MM.1S (cell line): Measurements from ENCODE around the gene SPAG7.

ENCODE experiments used
- DNase-seq: peaks from one replicate; pipeline ENCODE4 v3.0.0-alpha.2; 2015
- H2AFZ ChIP-seq: fragments of 300-600 bp; sonication (generic); 2 replicates; pipeline ENCODE4 v1.6.0; 2016; ENCODE audit warnings: antibody characterized with exemption, low read length
- H3F3A ChIP-seq: fragments of 300-600 bp; sonication (generic); 2 replicates; pipeline ENCODE4 v1.6.1; 2016; ENCODE audit warnings: mild to moderate bottlenecking, antibody characterized with exemption, low read length, moderate library complexity, mixed read lengths; ENCODE audit not compliant: insufficient read depth
- H3K27ac ChIP-seq: fragments of 300-600 bp; sonication (generic); 2 replicates; pipeline ENCODE4 v1.5.1; 2016; ENCODE audit warnings: mild to moderate bottlenecking, low read length
- H3K27me3 ChIP-seq: fragments of 300-600 bp; sonication (generic); replicated peaks from 2 replicates; pipeline ENCODE4 v1.6.0; 2016; ENCODE audit warnings: low read length; ENCODE audit not compliant: insufficient read depth
- H3K36me3 ChIP-seq: fragments of 300-600 bp; sonication (generic); replicated peaks from 2 replicates; pipeline ENCODE4 v1.6.1; 2016; ENCODE audit warnings: mild to moderate bottlenecking, low read length, mixed read lengths; ENCODE audit not compliant: insufficient read depth
- H3K4me1 ChIP-seq: fragments of 300-600 bp; sonication (generic); 2 replicates; pipeline ENCODE4 v1.6.1; 2016; ENCODE audit warnings: low read length, mixed read lengths
- H3K4me2 ChIP-seq: fragments of 300-600 bp; sonication (generic); 2 replicates; pipeline ENCODE4 v1.6.0; 2016; ENCODE audit warnings: low read depth, low read length
- H3K4me3 ChIP-seq: fragments of 300-600 bp; sonication (generic); 2 replicates; pipeline ENCODE4 v1.5.1; 2016; ENCODE audit warnings: low read length, mixed read lengths
- H3K79me2 ChIP-seq: fragments of 300-600 bp; sonication (generic); 2 replicates; pipeline ENCODE4 v1.6.1; 2016; ENCODE audit warnings: mixed run types, low read length, mixed read lengths
- H3K9ac ChIP-seq: fragments of 300-600 bp; sonication (generic); 2 replicates; pipeline ENCODE4 v1.6.1; 2016; ENCODE audit warnings: low read length, mixed read lengths
- H3K9me2 ChIP-seq: fragments of 300-600 bp; sonication (generic); replicated peaks from 2 replicates; pipeline ENCODE4 v1.6.1; 2016; ENCODE audit warnings: mild to moderate bottlenecking, low read length, mixed read lengths; ENCODE audit not compliant: insufficient read depth
- H3K9me3 ChIP-seq: fragments of 300-600 bp; sonication (generic); replicated peaks from 2 replicates; pipeline ENCODE4 v1.6.1; 2016; ENCODE audit warnings: mild to moderate bottlenecking, low read length, mixed read lengths; ENCODE audit not compliant: insufficient read depth
- H4K20me1 ChIP-seq: fragments of 300-600 bp; sonication (generic); 2 replicates; pipeline ENCODE4 v1.6.1; 2016; ENCODE audit warnings: mild to moderate bottlenecking, low read length, moderate library complexity, mixed read lengths; ENCODE audit not compliant: insufficient read depth
- EZH2 ChIP-seq: fragments of 300-600 bp; sonication (generic); optimal IDR thresholded peaks from 2 replicates; pipeline ENCODE3; 2017; ENCODE audit warnings: low read depth, mild to moderate bottlenecking, antibody characterized with exemption, low read length, mixed read lengths
- EZH2phosphoT487 ChIP-seq: fragments of 300-600 bp; sonication (generic); IDR thresholded peaks from 2 replicates; pipeline ENCODE4 v1.6.1; 2018; ENCODE audit warnings: antibody characterized with exemption, low read length
- TF ChIP-seq, protein P1 (sequence below): fragments of 300-600 bp; sonication (generic); IDR thresholded peaks from 2 replicates; pipeline ENCODE4 v1.5.1; 2016; ENCODE audit warnings: antibody characterized with exemption, low read length, mixed read lengths

SPAG7 gene

DNA sequence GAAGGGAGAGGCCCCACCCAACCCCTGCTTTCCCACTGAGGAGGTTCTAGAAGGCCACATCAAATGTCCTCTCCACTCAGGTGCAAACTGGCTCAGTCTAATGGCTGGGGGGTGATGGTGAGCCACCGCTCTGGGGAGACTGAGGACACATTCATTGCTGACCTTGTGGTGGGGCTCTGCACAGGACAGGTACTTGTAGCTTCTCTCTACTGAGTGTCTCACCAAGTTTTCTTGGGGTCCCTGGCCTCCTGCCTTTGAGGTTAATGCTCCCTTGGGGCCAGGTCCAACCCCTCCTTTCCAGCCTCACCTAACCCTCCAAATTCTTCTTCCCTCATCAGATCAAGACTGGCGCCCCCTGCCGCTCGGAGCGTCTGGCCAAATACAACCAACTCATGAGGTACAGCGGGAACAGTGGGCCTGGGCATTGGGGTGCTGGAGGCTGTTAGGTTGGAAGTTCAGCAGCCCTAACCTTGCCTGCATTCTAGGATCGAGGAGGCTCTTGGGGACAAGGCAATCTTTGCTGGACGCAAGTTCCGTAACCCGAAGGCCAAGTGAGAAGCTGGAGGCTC lies 11.0 kb downstream of the SPAG7 start:
- H3K4me2 ChIP-seq = no peak overlapping the region
- no peaks in the 10 kb centered on the region for H3F3A ChIP-seq
- H3K9ac ChIP-seq = no peak overlapping the region
- H3K4me1 ChIP-seq = 0 out of 2 replicates have a peak, but pooled peaks cover 2% of the 10 kb centered on the region
- H3K4me3 ChIP-seq = no peak overlapping the region
- no peak overlapping the region for H3K27ac ChIP-seq
- TF ChIP-seq EZH2phosphoT487 (no peak), EZH2 (no peak)
- TF ChIP-seq, protein P1, sequence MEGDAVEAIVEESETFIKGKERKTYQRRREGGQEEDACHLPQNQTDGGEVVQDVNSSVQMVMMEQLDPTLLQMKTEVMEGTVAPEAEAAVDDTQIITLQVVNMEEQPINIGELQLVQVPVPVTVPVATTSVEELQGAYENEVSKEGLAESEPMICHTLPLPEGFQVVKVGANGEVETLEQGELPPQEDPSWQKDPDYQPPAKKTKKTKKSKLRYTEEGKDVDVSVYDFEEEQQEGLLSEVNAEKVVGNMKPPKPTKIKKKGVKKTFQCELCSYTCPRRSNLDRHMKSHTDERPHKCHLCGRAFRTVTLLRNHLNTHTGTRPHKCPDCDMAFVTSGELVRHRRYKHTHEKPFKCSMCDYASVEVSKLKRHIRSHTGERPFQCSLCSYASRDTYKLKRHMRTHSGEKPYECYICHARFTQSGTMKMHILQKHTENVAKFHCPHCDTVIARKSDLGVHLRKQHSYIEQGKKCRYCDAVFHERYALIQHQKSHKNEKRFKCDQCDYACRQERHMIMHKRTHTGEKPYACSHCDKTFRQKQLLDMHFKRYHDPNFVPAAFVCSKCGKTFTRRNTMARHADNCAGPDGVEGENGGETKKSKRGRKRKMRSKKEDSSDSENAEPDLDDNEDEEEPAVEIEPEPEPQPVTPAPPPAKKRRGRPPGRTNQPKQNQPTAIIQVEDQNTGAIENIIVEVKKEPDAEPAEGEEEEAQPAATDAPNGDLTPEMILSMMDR = peak; percentile 53
- H2AFZ ChIP-seq = no peak overlapping the region
- H4K20me1 ChIP-seq = no peaks in the 10 kb centered on the region
- no peaks in the 10 kb centered on the region for H3K79me2 ChIP-seq
- peak; percentile 39 for DNase-seq
- no peaks in the 10 kb centered on the region for H3K36me3 ChIP-seq
- no peaks in the 10 kb centered on the region for H3K27me3 ChIP-seq
- H3K9me2 ChIP-seq = no peaks in the 10 kb centered on the region
- no peaks in the 10 kb centered on the region for H3K9me3 ChIP-seq

DNA sequence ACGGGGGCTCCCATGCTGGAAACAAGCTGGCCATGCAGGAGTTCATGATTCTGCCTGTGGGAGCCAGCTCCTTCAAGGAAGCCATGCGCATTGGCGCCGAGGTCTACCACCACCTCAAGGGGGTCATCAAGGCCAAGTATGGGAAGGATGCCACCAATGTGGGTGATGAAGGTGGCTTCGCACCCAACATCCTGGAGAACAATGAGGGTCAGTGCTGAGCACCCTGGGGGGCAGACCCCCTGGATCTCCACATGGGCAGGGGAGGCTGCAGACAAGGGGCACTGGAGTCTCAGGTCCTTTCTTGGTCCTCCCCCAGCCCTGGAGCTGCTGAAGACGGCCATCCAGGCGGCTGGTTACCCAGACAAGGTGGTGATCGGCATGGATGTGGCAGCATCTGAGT lies 12.5 kb downstream of the SPAG7 start:
- Histone ChIP-seq H3K4me3 (no peak overlapping the region), H3K4me1 (peaks cover 14% of the 10 kb centered on the region; the same call in 1 of the 2 replicates), H3K27ac (no peak overlapping the region), H3K9ac (no peak overlapping the region), H3K9me3 (no peaks in the 10 kb centered on the region), H3K79me2 (peaks cover 5% of the 10 kb centered on the region; the same call in 1 of the 2 replicates), H3K27me3 (no peaks in the 10 kb centered on the region), H3K4me2 (no peak overlapping the region), H2AFZ (no peak overlapping the region), H3F3A (peaks cover 5% of the 10 kb centered on the region; the same call in 1 of the 2 replicates), H3K9me2 (no peaks in the 10 kb centered on the region), H4K20me1 (no peaks in the 10 kb centered on the region), H3K36me3 (no peaks in the 10 kb centered on the region)
- DNase-seq = no peak
- TF ChIP-seq, protein P1 = no peak
- no peak for TF ChIP-seq EZH2
- no peak for TF ChIP-seq EZH2phosphoT487

DNA sequence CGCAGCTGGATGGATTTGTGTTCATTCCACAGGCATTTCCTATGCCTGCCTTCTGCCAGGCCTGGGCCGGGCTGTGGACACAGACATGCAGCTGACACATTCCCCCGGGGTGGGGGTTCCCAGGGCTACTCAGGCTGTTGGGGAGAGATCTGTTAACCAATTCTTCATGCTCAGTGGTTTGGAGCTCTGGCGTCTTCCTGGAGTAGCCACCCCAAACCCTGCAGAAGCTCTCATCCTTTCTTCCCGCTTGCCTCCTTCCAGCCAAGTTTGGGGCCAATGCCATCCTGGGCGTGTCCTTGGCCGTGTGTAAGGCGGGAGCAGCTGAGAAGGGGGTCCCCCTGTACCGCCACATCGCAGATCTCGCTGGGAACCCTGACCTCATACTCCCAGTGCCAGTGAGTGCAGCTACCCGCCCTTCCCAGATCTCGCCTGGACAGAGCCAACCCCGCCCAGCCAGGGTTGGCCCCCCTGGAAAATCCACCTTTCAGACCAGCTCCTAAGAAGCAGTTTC lies 14.1 kb downstream of the SPAG7 start:
- no peaks in the 10 kb centered on the region for H3K36me3 ChIP-seq
- H3K4me1 ChIP-seq = peaks cover 14% of the 10 kb centered on the region; the same call in 1 of the 2 replicates
- H2AFZ ChIP-seq = no peak overlapping the region
- H3K9ac ChIP-seq = no peak overlapping the region
- no peaks in the 10 kb centered on the region for H3K9me3 ChIP-seq
- no peak overlapping the region for H3K4me2 ChIP-seq
- no peak for DNase-seq
- no peak overlapping the region for H3K4me3 ChIP-seq
- H3K27ac ChIP-seq = no peak overlapping the region
- H3F3A ChIP-seq = peaks cover 18% of the 10 kb centered on the region
- H3K79me2 ChIP-seq = peaks cover 6% of the 10 kb centered on the region; the same call in 1 of the 2 replicates
- H3K9me2 ChIP-seq = no peaks in the 10 kb centered on the region
- TF ChIP-seq, protein P1 = no peak
- TF ChIP-seq EZH2phosphoT487 (no peak), EZH2 (no peak)
- H4K20me1 ChIP-seq = no peaks in the 10 kb centered on the region
- H3K27me3 ChIP-seq = no peaks in the 10 kb centered on the region
